HG02840 (cell line): ENCODE results near the gene CGRRF1.
A peak's percentile ranks its signal among the peaks of the same experiment; 100 is the strongest.

Experiments
- ATAC-seq: cut with Tn5 transposase; IDR thresholded peaks from one replicate; pipeline ENCODE4 v1.9.1; 2021; ENCODE audit warnings: mild to moderate bottlenecking, moderate library complexity, moderate number of reproducible peaks; ENCODE audit not compliant: unreplicated experiment, low FRiP score

Gene CGRRF1

DNA sequence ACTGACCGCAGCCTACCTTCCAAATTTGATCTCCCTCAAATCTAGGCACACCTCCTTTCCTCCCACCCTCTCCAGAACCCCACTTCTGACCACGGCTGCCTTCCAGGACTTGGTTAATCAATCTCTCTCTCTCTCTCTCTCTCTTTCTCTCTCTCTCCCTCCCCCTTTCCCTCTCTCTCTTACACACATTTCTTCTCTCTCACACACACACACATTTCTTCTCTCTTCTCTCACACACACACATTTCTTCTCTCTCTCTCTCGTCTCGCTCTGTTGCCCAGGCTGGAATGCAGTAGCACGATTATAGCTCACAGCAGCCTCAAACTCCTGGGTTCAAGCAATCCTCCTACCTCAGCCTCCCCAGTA is 20.4 kb upstream of the CGRRF1 start:
- no peak for ATAC-seq

DNA sequence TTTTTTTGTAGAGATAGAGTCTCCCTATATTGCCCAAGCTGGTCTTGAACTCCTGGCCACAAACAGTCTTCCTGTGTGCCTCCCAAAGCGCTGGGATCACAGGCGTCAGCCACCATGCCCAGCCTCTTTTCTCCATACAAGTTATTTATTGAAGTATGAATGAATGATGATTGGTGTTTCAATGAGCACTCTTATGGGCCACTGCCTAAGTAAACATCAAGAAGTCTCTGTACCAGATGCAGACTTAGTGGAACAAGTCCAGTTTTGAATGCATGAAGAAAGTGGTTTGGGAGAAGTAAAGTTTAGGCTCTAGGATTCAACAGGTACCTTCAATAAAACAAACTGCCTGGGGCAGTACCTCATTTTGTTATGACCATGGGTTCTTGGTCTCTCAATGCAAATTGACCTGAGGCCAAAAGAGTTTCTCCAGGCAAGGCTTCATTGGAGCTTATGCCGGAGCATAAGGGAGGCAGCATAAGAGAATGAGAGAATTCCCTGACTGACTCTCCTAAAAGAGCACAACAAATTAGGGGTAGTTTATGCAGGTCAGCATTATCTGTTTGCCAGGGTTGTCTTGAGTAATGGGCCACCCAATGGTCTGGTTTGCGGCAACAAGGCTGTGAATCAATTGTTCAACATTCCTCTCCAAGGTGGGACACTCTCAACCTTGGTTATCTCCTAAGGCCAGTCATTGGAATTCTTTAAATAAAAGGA is 19.8 kb upstream of the CGRRF1 start:
- ATAC-seq = no peak

DNA sequence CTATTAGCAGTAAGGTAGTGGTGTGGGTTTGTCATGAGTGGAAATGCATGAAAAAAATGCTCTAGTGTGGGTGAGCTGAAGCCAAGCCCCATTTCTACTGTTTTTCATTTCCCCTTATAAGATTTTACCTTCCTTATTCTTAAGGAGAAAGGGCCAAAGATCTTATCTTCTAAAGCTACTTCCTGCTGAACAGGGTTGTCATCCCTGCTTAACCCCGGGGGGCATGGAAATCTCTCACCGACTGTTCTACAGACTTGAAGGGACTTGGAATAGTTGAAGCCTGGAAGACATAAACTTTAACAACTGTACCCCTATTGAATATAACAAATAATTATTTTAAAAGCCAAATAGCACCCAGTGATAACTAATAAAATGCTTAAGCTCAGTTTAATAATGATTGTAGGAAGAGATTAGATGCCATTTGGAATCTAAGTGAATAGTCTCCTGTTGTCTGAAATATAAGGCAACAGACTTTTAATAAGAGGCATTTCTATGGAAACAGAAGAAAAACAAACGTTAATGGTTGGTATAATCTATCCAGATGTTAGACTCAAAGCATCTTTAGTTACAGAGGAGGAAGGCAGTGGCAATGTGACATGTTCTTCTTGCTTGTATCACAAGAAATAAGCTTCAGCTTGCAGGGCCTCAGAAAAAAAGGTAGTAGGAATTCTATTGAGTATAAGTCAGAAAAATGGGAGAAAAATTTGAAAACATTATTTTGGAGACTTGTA is 19.1 kb upstream of the CGRRF1 start:
- ATAC-seq = no peak

DNA sequence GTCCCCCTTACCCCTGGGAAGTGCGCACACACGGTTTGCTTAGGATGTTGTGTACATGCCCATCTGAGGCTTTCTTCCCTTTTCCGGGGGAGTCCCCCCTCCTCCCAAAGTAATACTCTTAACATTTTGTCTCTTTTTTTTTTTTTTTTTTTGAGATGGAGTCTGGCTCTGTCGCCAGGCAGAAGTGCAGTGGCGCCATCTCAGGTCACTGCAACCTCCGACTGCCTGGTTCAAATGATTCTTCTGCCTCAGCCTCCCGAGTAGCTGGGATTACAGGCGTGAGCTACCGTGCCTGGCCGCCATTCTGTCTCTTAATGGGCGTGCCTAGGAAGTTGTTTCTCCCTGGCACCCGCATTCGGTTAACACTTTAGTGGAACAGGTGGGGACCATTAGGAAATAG is 16.4 kb upstream of the CGRRF1 start:
- ATAC-seq = no peak

DNA sequence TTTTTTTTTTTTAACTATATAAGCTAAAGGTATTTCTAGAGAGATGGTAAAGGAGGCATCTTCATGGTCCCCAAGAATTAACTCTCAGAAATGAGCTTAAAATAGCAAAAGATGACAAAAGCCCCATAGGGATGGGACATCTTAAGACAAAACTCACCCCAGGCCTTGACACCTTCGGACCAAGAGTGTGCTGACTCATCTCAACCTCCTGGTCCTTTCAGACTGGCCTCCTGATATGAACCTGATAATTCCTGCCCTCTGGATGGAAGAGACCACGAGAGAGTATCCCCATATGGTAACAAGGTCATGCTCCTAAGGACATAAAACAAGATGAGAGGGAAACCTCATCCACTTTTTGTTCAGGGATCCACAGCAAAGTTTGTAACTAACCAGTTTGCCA is 12.5 kb upstream of the CGRRF1 start:
- ATAC-seq = no peak

DNA sequence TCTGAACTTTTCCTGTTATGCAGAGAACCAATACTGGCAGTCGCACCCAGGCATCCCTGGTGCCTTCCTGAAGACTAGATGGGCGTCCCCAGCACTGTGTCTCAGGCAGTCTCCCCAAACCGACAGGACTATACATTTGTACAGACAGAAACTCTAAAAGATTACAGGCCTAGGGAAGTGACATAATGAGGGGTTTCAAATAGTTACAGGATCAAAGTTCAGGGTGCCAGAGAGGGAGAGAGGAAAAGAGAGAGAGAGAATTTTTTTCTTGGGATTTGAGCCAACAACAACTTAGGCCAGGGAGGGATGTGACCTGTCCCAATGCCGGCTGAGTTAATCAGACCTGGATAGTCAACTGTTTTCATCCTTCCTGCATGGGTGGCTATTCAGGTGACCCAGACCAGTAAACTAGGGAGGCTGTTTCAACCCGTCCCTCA is 11.6 kb upstream of the CGRRF1 start:
- no peak for ATAC-seq

DNA sequence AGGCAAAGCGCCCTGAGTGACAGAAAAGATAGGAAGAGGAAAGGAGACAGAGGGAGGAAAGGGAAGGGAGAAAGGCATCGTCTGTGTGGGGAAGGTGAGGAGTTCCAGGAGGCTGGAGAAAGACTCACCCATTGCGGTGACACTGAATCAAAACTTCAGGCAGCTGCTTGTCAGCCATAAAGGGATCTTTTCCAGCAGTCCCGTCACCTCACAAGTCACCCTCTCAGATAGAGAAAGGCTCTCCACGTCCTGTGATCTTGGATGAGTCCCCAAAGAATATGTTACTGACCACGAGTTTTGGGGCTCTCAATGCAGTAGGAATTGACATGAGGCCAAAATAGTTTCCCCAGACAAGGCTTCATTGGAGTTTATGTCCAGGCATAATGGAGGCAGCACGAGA is 11.1 kb upstream of the CGRRF1 start:
- no peak for ATAC-seq

DNA sequence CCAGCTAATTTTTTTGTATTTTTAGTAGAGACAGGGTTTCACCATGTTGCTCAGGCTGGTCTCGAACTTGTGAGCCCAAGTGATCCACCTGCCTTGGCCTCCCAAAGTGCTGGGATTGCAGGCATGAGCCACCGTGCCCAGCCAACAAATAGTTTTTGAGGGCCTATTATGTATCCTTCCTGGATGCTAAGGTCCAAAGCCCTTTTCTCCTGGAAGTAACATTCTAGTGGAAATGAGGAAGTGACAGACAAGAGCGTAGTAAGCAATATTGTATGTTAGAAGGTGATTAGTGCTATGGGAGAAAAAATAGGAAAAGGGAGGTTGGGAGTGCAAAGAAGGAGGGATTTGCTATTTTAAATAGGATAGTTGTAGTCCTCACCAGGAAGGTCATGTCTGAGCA is 9.0 kb upstream of the CGRRF1 start:
- ATAC-seq = no peak

DNA sequence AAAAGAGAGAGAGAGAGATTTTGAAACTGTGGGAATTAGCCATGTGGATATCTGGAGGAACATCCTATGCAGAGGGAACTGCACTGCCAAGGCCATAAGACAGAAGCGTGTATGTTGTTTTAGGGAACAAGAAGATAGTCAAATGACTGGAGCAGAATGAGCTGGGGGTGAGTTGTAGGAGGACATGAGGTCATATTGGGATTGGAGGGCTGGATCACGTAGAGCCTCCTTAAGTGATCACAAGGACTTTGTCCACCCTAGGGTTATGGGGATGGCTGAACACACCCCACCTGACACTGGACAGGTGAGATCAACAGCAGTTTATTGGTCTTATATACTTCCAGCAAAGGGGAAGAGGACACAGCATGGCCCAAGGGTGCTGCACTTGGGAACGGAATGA is 8.2 kb upstream of the CGRRF1 start:
- ATAC-seq = no peak

DNA sequence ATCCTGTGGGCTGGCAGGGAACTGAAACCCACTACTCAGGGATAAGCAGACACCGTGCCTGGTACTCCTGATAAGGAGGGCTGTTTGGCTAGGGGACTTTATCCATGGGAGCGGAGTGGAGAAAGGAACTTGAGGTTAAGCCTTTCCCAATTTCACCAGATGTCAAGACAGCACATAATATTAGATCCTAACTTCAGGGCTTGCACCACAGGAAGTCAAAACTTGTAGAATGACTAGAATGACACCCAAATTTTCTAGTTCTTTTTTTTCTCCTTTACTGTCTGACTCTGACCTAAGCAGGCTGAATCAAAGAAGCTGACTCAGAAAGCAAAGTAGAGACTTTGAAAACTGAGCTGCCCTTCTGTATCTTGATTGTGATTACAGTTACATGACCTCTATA is 7.1 kb upstream of the CGRRF1 start:
- no peak for ATAC-seq

DNA sequence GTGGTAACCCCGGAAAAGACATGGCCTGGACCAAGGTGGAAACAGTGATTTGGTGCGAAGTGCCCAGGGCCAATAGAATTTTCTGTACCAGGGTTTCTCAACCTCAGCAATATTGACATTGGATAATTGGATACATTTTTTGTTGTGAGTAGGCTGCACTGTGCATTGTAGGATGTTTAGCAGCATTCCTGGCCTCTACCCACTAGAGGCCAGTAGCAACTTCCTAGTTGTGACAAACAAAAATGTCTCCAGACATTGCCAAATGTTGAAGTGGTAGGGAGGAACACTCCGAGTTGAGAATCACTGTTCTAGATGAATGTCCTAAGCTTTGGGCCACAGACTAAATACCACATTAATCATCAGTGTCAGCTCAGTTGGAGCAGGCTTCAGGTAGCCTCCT is 6.2 kb upstream of the CGRRF1 start:
- no peak for ATAC-seq

DNA sequence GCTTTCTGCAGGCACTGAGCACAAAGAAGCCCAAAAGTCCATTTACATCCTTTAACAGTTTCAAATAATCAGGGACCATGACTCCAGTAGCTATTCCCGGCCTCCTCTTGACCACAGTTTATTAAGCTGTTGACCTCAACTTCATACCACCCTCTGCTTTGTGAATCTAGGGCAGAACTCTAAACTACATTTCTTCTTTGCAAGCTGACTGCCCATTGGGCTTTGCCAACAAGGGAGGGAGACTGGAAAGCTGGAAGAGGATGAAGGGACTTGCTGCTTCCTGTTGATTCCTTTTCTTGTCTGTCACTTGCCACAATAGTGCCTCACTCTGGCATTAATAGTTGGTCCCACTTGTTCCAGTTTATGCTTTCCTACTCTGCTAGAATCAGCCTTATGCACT is 2.7 kb downstream of the CGRRF1 start:
- no peak for ATAC-seq

DNA sequence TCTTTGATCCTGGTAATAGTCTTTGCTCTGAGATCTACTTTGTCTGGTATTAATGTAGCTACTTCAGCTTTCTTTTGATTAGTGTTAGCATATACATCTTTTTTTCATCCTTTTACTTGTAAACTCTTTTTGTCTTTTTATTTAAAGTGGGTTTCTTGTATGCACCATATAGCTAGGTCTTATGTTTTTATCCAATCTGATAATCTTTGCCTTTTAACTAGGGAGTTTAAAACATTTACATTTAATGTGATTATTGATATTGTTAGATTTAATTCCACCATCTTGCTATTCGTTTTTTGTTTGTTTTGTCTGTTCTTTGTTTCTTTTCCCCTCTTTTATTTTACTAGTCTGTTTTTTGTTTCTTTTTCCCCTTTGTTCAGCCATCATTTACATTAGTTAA is 6.0 kb downstream of the CGRRF1 start:
- no peak for ATAC-seq

DNA sequence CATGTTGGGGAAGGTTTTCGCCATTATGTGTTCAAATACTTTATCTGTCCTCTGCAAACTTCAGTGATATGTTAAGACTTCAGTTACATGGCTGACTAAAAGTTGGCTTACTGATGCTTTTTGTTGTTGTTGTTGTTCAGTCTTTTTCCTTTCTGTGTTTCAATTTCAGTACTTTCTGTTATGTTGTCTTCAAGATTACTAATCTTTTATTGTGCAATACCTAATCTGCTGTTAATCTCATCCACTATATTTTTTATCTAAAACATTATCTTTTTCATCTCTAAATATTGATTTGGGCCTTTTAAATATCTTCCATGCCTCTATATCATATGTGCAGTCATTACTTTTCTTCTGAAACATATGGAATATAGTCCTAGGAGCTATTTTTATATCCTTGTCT is 7.0 kb downstream of the CGRRF1 start:
- ATAC-seq = no peak

DNA sequence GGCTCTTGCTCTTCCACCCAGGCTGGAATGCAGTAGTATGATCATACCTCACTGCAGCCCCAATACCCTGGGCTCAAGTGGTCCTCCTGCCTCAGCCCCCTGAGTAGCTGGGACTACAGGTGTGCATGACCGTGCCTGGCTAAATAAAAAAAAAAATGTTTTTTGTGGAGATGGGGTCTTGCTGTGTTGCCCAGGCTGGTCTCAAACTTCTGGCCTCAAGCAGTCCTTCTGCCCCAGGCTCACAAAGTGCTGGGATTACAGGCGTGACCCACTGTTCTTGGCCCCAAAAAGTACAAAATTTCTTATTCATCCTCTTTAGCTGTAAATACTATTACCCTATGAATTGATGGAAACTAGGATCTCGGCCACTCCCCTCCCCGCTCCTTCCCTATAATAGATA is 14.7 kb downstream of the CGRRF1 start:
- ATAC-seq = no peak

DNA sequence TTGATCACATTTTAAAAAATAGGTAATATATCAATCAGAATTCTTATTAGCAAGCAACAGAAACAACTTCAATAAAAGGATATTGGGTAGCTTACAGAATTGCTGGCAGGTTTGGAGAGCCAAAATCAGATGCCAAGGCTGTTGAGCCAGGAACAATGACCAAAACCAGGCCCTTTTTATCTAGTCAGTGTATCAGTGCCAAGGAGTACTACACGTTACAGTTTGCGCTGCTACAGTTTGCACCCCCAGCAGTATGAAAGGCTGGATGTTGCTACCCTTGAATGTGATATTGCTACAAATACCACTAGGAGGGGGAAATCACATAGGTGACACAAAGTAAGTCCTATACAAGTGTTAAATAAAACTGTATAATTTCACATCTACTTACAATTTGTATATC is 19.3 kb downstream of the CGRRF1 start:
- ATAC-seq = no peak

DNA sequence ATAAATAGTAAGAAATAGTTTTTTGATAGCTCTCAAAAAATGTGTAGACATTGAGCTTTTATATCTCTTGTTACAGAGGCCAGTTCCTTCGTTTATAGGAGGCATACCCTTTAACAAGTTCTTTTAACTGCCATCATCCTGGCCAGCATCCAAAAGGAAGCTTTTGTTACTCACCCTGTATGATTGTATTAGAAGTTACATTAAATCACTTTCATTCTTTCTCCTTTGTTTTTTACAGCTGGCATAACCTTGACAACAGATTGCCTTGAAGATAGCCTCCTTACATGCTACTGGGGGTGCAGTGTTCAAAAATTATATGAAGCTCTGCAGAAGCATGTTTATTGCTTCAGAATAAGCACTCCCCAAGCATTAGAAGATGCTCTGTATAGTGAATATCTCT is 20.1 kb downstream of the CGRRF1 start:
- no peak for ATAC-seq

DNA sequence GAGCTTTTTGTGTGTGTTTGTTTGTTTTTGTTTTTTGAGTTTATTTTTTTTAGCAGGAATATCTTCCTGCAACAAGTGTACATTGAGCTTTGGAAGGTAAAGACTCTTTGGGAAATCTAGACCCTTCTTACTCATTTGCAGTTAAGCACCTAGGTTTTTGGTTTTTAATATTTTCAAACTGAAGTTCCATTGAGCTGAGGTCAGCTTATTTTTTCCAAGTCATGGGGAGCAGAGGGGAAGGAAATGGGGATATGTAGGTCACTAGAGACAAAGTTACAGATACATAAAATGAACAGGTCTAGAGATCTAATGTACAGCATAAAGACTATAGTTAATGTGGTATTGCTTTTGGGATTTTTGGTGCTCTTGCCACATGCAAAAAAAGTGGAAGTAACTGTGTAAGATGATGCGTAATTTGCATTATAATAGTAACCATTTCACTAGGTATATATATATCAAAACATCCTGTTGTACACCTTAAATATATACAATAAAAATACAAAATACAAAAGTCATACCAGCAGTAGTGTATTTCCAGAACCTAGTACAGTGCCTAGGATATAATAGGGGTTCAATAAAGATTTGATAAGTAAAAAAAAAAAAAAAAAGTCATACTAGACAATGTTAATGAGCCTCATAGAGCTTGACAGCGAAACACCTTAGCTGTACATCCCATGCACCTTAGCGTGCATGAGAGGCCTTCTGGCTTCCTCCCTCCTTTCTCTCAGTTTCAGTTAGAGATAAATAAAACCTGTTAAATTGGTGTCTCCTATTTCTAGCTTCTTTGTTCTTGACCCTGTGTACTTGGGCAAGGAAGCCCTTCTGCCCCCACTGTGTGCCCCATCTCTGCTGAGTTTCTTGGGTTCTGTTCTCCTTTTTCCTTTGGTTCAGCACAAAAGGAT is 22.7 kb downstream of the CGRRF1 start:
- ATAC-seq = peak; percentile 83

DNA sequence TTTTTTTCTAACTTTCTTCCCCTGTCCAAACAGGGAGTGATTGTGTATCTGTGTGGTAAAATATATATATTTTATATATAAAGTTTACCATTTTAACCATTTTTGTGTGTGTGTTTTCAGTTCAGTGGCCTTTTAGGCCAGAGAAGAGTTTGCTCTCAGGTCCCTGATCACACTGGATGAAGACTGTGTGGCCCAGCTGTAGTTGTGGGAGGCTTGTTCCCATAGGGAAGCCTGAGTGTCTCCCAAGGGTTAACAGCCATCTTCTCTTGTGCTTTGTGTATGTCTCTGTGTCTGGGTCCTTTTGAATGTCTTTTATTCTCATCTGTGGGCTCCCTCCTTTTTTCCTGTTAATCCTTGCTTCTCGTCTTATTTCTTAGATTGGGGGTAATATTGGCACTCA is 23.4 kb downstream of the CGRRF1 start:
- ATAC-seq = no peak

DNA sequence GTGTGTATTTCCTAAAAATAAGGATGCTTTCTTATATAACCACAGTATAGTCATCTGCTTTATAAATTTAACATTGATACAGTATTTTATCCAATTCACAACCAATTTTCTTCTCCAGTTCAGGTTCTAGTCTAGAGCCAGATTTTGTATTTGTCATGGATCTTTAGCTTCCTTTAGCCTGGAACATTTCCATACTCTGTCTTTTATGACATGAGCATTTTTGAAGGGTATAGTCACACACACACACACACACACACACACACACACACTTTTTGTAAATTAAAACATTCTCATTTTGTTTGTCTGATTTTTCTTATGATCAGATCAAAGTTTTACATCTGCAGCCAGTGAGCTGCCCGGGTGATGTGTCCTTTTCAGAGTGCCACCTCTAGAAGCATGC is 25.4 kb downstream of the CGRRF1 start:
- no peak for ATAC-seq

DNA sequence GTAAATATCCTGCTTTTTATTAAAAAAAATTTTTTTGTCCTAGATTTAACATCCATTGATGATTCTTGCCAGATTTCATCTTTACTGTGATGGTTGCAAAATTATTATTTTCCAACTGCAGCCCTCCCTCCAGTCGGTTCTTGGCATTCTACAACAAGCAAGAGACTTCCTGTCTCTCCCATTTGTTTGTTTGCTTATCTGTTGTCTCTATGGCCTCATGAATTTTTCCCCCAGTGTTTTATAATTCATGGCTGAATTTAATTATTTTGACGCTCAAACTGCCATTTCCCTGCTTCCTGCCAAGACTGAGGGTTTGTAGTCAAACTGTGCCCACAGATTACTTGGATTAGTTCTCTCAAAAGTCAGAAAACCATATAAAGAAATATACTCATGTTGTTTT is 25.9 kb downstream of the CGRRF1 start:
- no peak for ATAC-seq
